Parathyroid adenoma (tissue), 2 donors: ENCODE results near the gene FBXO7.

Source experiments
- H2AFZ ChIP-seq: fragments of 300-600 bp; sonication (generic); one replicate; pipeline ENCODE4 v1.7.0; 2017; ENCODE audit warnings: antibody characterized with exemption, mild to moderate bottlenecking
- H3K27ac ChIP-seq: fragments of 300-600 bp; sonication (generic); one replicate; pipeline ENCODE4 v1.7.0; 2017
- H3K27me3 ChIP-seq: fragments of 300-600 bp; sonication (generic); one replicate; pipeline ENCODE4 v1.7.0; 2017; ENCODE audit warnings: low read length; ENCODE audit not compliant: control insufficient read depth, insufficient read depth
- H3K36me3 ChIP-seq: fragments of 300-600 bp; sonication (generic); one replicate; pipeline ENCODE4 v1.7.0; 2017; ENCODE audit warnings: low read length; ENCODE audit not compliant: control insufficient read depth, insufficient read depth
- H3K4me1 ChIP-seq: fragments of 300-600 bp; sonication (generic); one replicate; pipeline ENCODE4 v1.7.0; 2017; ENCODE audit warnings: control low read depth
- H3K4me2 ChIP-seq: fragments of 300-600 bp; sonication (generic); one replicate; pipeline ENCODE4 v1.7.0; 2017; ENCODE audit warnings: low read length
- H3K4me3 ChIP-seq: fragments of 300-600 bp; sonication (generic); one replicate; pipeline ENCODE4 v1.7.0; 2017; ENCODE audit warnings: low read depth, low read length
- H3K79me2 ChIP-seq: fragments of 300-600 bp; sonication (generic); one replicate; pipeline ENCODE4 v1.7.0; 2017; ENCODE audit warnings: control low read depth
- H3K9ac ChIP-seq: fragments of 300-600 bp; sonication (generic); one replicate; pipeline ENCODE4 v1.7.0; 2017; ENCODE audit warnings: mild to moderate bottlenecking
- H3K9me3 ChIP-seq: fragments of 300-600 bp; sonication (generic); one replicate; pipeline ENCODE4 v1.7.0; 2017; ENCODE audit warnings: low read length; ENCODE audit not compliant: control insufficient read depth
- CTCF ChIP-seq: fragments of 300-600 bp; sonication (generic); IDR thresholded peaks from one replicate; pipeline ENCODE4 v1.7.0; 2017; ENCODE audit warnings: antibody characterized with exemption, mild to moderate bottlenecking
- donor health status: primary hyperparathyroidism.

The FBXO7 gene

GRCh38 chr22:32545801-32546200, 71.2 kb downstream of the FBXO7 start:
- no peaks in the 10 kb centered on the region for H3K4me1 ChIP-seq
- H3K27ac ChIP-seq = no peak overlapping the region
- H3K4me3 ChIP-seq = no peak overlapping the region
- no peak for TF ChIP-seq CTCF
- no peak overlapping the region for H2AFZ ChIP-seq
- H3K9ac ChIP-seq = no peak overlapping the region
- no peak overlapping the region for H3K4me2 ChIP-seq
- no peaks in the 10 kb centered on the region for H3K9me3 ChIP-seq
- no peaks in the 10 kb centered on the region for H3K27me3 ChIP-seq
- H3K36me3 ChIP-seq = no peaks in the 10 kb centered on the region
- H3K79me2 ChIP-seq = no peaks in the 10 kb centered on the region

GRCh38 chr22:32546496-32546895, 71.9 kb downstream of the FBXO7 start:
- H3K9ac ChIP-seq = no peak overlapping the region
- no peaks in the 10 kb centered on the region for H3K36me3 ChIP-seq
- H3K4me2 ChIP-seq = no peak overlapping the region
- TF ChIP-seq CTCF = no peak
- H3K27ac ChIP-seq = no peak overlapping the region
- H3K4me1 ChIP-seq = no peaks in the 10 kb centered on the region
- H3K79me2 ChIP-seq = no peaks in the 10 kb centered on the region
- no peaks in the 10 kb centered on the region for H3K9me3 ChIP-seq
- H3K27me3 ChIP-seq = no peaks in the 10 kb centered on the region
- H3K4me3 ChIP-seq = no peak overlapping the region
- H2AFZ ChIP-seq = no peak overlapping the region

DNA sequence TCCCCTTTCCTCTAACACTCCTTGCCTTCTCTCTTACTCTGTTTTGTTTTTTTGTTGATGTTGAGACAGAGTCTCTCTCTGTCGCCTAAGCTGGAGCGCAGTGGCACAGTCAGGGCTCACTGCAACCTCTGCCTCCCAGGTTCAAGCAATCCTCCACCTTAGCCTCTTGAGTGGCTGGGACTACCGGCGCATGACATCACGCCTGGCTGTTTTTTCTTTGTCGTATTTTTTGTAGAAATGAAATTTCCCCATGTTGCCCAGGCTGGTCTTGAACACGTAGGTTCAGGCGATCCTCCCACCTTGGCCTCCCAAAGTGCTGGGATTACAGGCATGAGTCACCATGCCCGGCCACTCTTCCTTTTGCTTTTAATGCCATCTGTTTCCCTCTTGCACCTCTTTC, 72.3 kb downstream of the FBXO7 start:
- no peak overlapping the region for H3K4me3 ChIP-seq
- no peaks in the 10 kb centered on the region for H3K4me1 ChIP-seq
- H3K27me3 ChIP-seq = no peaks in the 10 kb centered on the region
- H3K27ac ChIP-seq = no peak overlapping the region
- H2AFZ ChIP-seq = no peak overlapping the region
- H3K9me3 ChIP-seq = no peaks in the 10 kb centered on the region
- no peak overlapping the region for H3K4me2 ChIP-seq
- H3K36me3 ChIP-seq = no peaks in the 10 kb centered on the region
- H3K9ac ChIP-seq = no peak overlapping the region
- no peaks in the 10 kb centered on the region for H3K79me2 ChIP-seq
- TF ChIP-seq CTCF = no peak

DNA sequence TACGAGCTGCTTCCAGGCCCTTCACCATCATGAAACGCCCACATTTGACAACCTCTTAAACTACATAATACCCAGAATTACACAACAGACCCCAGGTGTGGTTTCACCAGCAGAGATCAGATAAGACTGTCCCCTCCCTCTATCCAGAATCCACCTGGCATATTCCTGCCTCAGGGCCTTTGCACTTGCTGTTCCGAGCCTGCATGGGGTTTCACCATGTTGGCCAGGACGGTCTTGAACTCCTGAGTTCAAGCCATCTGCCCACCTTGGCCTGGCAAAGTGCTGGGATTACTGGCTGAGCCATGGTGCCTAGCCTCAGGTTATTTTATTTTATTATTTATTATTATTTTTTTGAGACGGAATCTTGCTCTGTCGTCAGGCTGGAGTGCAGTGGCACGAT, 73.4 kb downstream of the FBXO7 start:
- no peak for TF ChIP-seq CTCF
- Histone ChIP-seq H3K27me3 (no peaks in the 10 kb centered on the region), H3K36me3 (no peaks in the 10 kb centered on the region), H3K27ac (no peak overlapping the region), H3K4me2 (no peak overlapping the region), H3K4me3 (no peak overlapping the region), H3K4me1 (no peaks in the 10 kb centered on the region), H3K9ac (no peak overlapping the region), H2AFZ (no peak overlapping the region), H3K9me3 (no peaks in the 10 kb centered on the region), H3K79me2 (no peaks in the 10 kb centered on the region)
